OCI-LY7 (cell line): ENCODE measurements around the gene SH3BGRL3. TPM values are rescaled to one million over a fixed set of nuclear protein-coding genes. Genes with fewer than 3 reads are reported as not detected.

ENCODE experiments used
- BruUV-seq: library from RNA; stranded (reverse); fragments of 400-500 nt; replicated peaks from 2 replicates; lab custom pipeline; 2021; lab: Mats Ljungman, UMichigan
- CTCF ChIA-PET: fragments of 300-600 bp; sonication (Branson Sonifier 250); formaldehyde crosslinking; loops from one replicate; lab custom pipeline; 2022; ENCODE audit warnings: antibody characterized with exemption; ENCODE audit not compliant: unreplicated experiment; lab: Charles Lee
- POLR2A ChIA-PET: fragments of 300-600 bp; sonication (Branson Sonifier 250); formaldehyde crosslinking; loops from one replicate; lab custom pipeline; 2022; ENCODE audit warnings: antibody characterized with exemption; lab: Charles Lee
- DNase-seq: peaks from one replicate; pipeline ENCODE4 v3.0.0-alpha.2; 2015; ENCODE audit warnings: low spot score
- H2AFZ ChIP-seq: fragments of 200-600 bp; sonication (generic), shearing (Covaris generic); 2 replicates; pipeline ENCODE4 v1.6.1; 2014; ENCODE audit warnings: mild to moderate bottlenecking, antibody characterized with exemption, low read length, moderate library complexity
- H3K27ac ChIP-seq: fragments of 200-600 bp; sonication (generic); 2 replicates; pipeline ENCODE4 v1.5.1; 2014; ENCODE audit warnings: mixed run types, low read depth, mild to moderate bottlenecking, moderate library complexity, low read length, inconsistent platforms; ENCODE audit not compliant: poor library complexity, severe bottlenecking
- H3K36me3 ChIP-seq: fragments of 200-600 bp; sonication (generic); 2 replicates; pipeline ENCODE4 v1.6.1; 2014; ENCODE audit warnings: mild to moderate bottlenecking, antibody characterized with exemption, low read length, moderate library complexity, mixed read lengths; ENCODE audit not compliant: insufficient read depth
- H3K4me1 ChIP-seq: fragments of 200-600 bp; sonication (generic); 2 replicates; pipeline ENCODE4 v1.5.1; 2014; ENCODE audit warnings: mild to moderate bottlenecking, low read length; ENCODE audit not compliant: insufficient read depth, poor library complexity, severe bottlenecking
- H3K4me2 ChIP-seq: fragments of 200-600 bp; sonication (generic); 2 replicates; pipeline ENCODE4 v1.6.1; 2014; ENCODE audit warnings: mild to moderate bottlenecking, low read length
- H3K4me3 ChIP-seq: fragments of 200-600 bp; sonication (generic); 2 replicates; pipeline ENCODE4 v1.5.1; 2014; ENCODE audit warnings: mild to moderate bottlenecking, low read depth, low read length; ENCODE audit not compliant: poor library complexity, severe bottlenecking
- H3K79me2 ChIP-seq: fragments of 200-600 bp; sonication (generic); 2 replicates; pipeline ENCODE4 v1.6.1; 2016; ENCODE audit warnings: low read depth, mild to moderate bottlenecking, low read length, moderate library complexity, mixed read lengths; ENCODE audit not compliant: insufficient read depth
- H3K9me2 ChIP-seq: fragments of 200-600 bp; sonication (generic); 2 replicates; pipeline ENCODE4 v1.6.1; 2016; ENCODE audit warnings: mild to moderate bottlenecking, low read length, mixed read lengths; ENCODE audit not compliant: insufficient read depth
- H3K9me3 ChIP-seq: fragments of 200-600 bp; sonication (generic); 2 replicates; pipeline ENCODE4 v1.6.1; 2014; ENCODE audit warnings: mild to moderate bottlenecking, mixed run types, low read length, mixed read lengths
- H4K20me1 ChIP-seq: fragments of 200-600 bp; sonication (generic); 2 replicates; pipeline ENCODE4 v1.6.1; 2014; ENCODE audit warnings: mild to moderate bottlenecking, antibody characterized with exemption, low read length, moderate library complexity, mixed read lengths; ENCODE audit not compliant: insufficient read depth
- CTCF ChIP-seq: fragments of 200-600 bp; sonication (generic); conservative IDR thresholded peaks from 2 replicates; pipeline ENCODE4 v1.5.1; 2014; ENCODE audit warnings: mild to moderate bottlenecking, antibody characterized with exemption, low read length, moderate library complexity, mixed read lengths
- EZH2phosphoT487 ChIP-seq: fragments of 200-600 bp; sonication (generic); IDR thresholded peaks from 2 replicates; pipeline ENCODE4 v1.6.1; 2018; ENCODE audit warnings: low read depth, borderline replicate concordance, mild to moderate bottlenecking, mixed run types, antibody characterized with exemption, low read length, moderate library complexity, mixed read lengths
- intact Hi-C: fragments of 100-400 bp; cut with micrococcal nuclease; formaldehyde crosslinking; loops from one replicate; pipeline ENCODE4 v1.10.0; 2022; ENCODE audit not compliant: unreplicated experiment
- total RNA-seq, 2 experiments: library from RNA; depleted of rRNA in 1 of 2; stranded (reverse); fragments of >200 nt in 1 of 2; shearing (Covaris generic) in 1 of 2; gene quantifications; 2 replicates each; pipeline ENCODE4 v1.2.3, GENCODE V29; 2014 to 2022

SH3BGRL3 gene
- total RNA-seq, 2 experiments from 2014 or later, result 25.3 to 60.9 TPM

DNA sequence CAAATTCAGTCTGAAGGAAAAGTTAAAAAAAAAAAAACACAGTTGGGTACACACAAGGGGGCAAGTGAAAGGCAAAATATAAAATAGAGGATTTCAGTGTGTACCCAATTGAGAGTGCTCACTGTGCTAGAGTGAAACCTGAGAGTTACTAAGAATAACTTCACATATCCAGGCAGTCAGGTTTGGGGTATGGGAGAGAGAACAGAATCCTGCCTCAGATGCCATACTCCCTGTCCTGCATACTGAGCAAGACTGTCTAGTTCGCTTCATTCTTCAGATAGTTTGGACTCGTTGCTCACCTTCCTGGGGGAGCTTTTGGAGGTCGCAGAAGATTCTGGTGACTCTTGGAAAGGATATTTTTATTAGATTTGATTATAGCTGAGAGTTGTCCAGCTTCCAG, 25.5 kb upstream of the SH3BGRL3 start:
- H3K4me2 ChIP-seq, result no peak overlapping the region
- ChIA-PET POLR2A (no interaction called here), CTCF (interaction anchor here (0.7 kb wide), 1 partner anchor 21 kb away, joined by 3 read pairs; the partner anchor contains the start of gene CEP85)
- peaks cover 95% of the 10 kb centered on the region for H3K36me3 ChIP-seq
- DNase-seq, result no peak
- intact Hi-C loops, result no loop called here
- TF ChIP-seq CTCF, result no peak
- TF ChIP-seq EZH2phosphoT487, result no peak
- H3K4me3 ChIP-seq, result no peak overlapping the region
- H4K20me1 ChIP-seq, result no peaks in the 10 kb centered on the region
- H3K9me2 ChIP-seq, result no peaks in the 10 kb centered on the region
- BruUV-seq, result no TSS peak
- peaks cover 9% of the 10 kb centered on the region for H3K4me1 ChIP-seq
- H3K79me2 ChIP-seq, result peaks cover 19% of the 10 kb centered on the region; the same call in 1 of the 2 replicates
- no peak overlapping the region for H2AFZ ChIP-seq
- H3K9me3 ChIP-seq, result no peaks in the 10 kb centered on the region
- no peak overlapping the region for H3K27ac ChIP-seq

DNA sequence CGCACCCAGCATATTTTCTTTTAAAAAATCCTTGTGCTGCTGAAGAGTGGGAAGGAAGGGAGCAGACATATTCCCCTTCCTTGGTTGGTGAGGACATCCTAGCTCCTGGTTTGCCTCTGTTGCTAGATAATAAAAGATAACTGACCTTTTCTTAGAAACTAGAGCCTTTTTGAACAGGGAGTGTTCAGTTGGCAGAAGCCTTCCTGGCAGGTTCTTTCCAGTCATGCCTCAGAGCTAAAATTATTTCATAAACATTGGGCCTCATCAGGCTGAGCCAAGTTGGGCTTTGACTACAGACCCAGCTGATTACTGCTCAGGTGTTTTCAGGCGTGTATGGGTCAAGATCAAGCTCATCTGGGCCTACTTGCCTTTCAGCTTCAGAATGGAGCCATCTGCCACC, 22.7 kb upstream of the SH3BGRL3 start:
- no peak for DNase-seq
- no peak overlapping the region for H3K4me2 ChIP-seq
- no TSS peak for BruUV-seq
- intact Hi-C loops, result no loop called here
- H4K20me1 ChIP-seq, result no peaks in the 10 kb centered on the region
- H3K9me3 ChIP-seq, result no peaks in the 10 kb centered on the region
- POLR2A ChIA-PET, result interaction anchor here (0.7 to 0.8 kb wide), 2 partner anchors 75 to 160 kb away, joined by 3 to 4 read pairs; no protein-coding TSS in a partner anchor
- CTCF ChIA-PET, result interaction anchor here (0.6 kb wide), 1 partner anchor 116 kb away, joined by 7 read pairs; no protein-coding TSS in a partner anchor
- TF ChIP-seq EZH2phosphoT487 (no peak), CTCF (no peak)
- H3K36me3 ChIP-seq, result peaks cover 97% of the 10 kb centered on the region
- no peak overlapping the region for H2AFZ ChIP-seq
- H3K27ac ChIP-seq, result no peak overlapping the region
- H3K4me3 ChIP-seq, result no peak overlapping the region
- H3K9me2 ChIP-seq, result no peaks in the 10 kb centered on the region
- peaks cover 19% of the 10 kb centered on the region; the same call in 1 of the 2 replicates for H3K79me2 ChIP-seq
- H3K4me1 ChIP-seq, result peaks cover 9% of the 10 kb centered on the region

DNA sequence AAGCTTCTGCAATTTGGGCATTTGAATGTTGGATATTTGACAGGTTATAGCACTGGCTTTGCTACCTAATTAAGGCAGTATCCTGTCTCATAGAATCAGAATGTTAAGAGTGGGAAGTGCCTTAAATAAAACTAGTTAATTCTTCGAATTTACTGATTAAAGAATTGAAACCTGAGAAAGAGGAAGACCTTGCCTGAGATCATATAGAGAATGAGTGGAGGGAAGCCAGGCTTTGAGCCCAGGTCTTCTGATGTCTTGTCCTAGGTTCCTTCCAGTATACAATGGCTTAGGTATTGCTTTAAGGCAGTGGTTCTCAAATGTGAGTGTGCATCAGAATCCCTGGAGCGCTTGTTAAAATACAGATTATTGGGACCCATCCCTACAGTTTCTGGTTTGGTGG, 20.9 kb upstream of the SH3BGRL3 start:
- DNase-seq, result no peak
- no TSS peak for BruUV-seq
- no peak for TF ChIP-seq CTCF
- TF ChIP-seq EZH2phosphoT487, result no peak
- CTCF ChIA-PET, result no interaction called here
- intact Hi-C loops, result no loop called here
- no peak overlapping the region for H3K27ac ChIP-seq
- H2AFZ ChIP-seq, result no peak overlapping the region
- no peak overlapping the region for H3K4me3 ChIP-seq
- H3K36me3 ChIP-seq, result peaks cover 97% of the 10 kb centered on the region
- H3K79me2 ChIP-seq, result peaks cover 19% of the 10 kb centered on the region; the same call in 1 of the 2 replicates
- H3K4me1 ChIP-seq, result peaks cover 9% of the 10 kb centered on the region
- POLR2A ChIA-PET, result no interaction called here
- no peak overlapping the region for H3K4me2 ChIP-seq
- H3K9me2 ChIP-seq, result no peaks in the 10 kb centered on the region
- H3K9me3 ChIP-seq, result no peaks in the 10 kb centered on the region
- H4K20me1 ChIP-seq, result no peaks in the 10 kb centered on the region
